ENCODE data around the gene IFNL2. TPM values are rescaled to one million over a fixed set of nuclear protein-coding genes. Genes with fewer than 3 reads are reported as not detected.

Gene IFNL2
- total and polyA plus RNA-seq, 9 of the 15 experiments (the other 6 are each of a cell fraction or from before 2014, with no cell fraction given): not detected

DNA sequence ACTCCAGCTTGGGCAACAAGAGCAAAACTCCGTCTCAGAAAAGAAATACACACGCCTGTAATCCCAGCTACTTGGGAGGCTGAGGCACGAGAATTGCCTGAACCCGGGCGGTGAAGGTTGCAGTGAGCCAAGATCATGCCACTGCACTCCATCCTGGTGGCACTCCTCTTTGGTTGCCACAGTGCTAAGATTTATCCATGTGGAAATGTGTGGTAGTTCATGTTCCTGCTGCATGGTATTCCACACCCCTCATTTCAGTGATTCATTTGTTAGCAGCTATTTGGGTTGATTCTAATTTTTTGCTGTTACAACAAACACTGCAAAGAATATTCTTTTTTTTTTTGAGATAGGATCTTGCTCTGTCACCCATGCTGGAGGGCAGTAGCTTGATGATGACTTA, 35.5 kb upstream of the IFNL2 start:
- no peak overlapping the region for H2AFZ ChIP-seq (ENCODE audit: low read depth, low read length)
- H3K9me1 ChIP-seq (ENCODE audit: control insufficient read depth, insufficient read depth, low read length): no peaks in the 10 kb centered on the region
- no peak overlapping the region for H3K27ac ChIP-seq (ENCODE audit: extremely low read depth, low read depth, low read length)
- no peaks in the 10 kb centered on the region for H3K79me2 ChIP-seq (ENCODE audit: control insufficient read depth, insufficient read depth, low read length)
- in situ Hi-C loops (cut with MboI) (no loop called here), intact Hi-C loops (cut with micrococcal nuclease) (no loop called here)
- H3K9ac ChIP-seq (ENCODE audit: insufficient read depth in 1 of 2, low read depth in 2 of 2, low read length in 2 of 2): no peak overlapping the region
- H4K20me1 ChIP-seq (replicated peaks; ENCODE audit: control insufficient read depth, insufficient read depth, low read length): no peaks in the 10 kb centered on the region
- H3K36me3 ChIP-seq (ENCODE audit: control insufficient read depth, insufficient read depth, low read length): no peaks in the 10 kb centered on the region
- 3% methylated on average over 5 of the region's 5 CpGs for WGBS (ENCODE audit: insufficient coverage, low coverage, missing lambda C conversion rate)
- no peaks in the 10 kb centered on the region for H3K9me3 ChIP-seq (replicated peaks; ENCODE audit: control insufficient read depth, insufficient read depth, low read depth, low read length)
- H3K4me3 ChIP-seq: no peak overlapping the region
- no peak overlapping the region for H3K4me2 ChIP-seq (ENCODE audit: insufficient read depth, low read length)
- ATAC-seq (no peak), DNase-seq (ENCODE audit: extremely low read depth in 1 of 4, low spot score in 3 of 4) (no peak), FAIRE-seq (no peak)
- CTCF ChIA-PET (ENCODE audit: low intra/inter-chr PET ratio): no interaction called here
- no TSS peak for BruUV-seq (replicated peaks)
- H3K27me3 ChIP-seq (ENCODE audit: control insufficient read depth in 2 of 2, insufficient read depth in 2 of 2, low read length in 2 of 2): peaks cover 0 to 10% of the 10 kb centered on the region in 2 experiments; a peak in 2 of 5 replicates
- peaks cover 0 to 3% of the 10 kb centered on the region in 2 experiments; a peak in 3 of 5 replicates for H3K4me1 ChIP-seq (replicated peaks in 1 of 2; ENCODE audit: control insufficient read depth in 2 of 2, insufficient read depth in 2 of 2, low read length in 2 of 2)
- POLR2A ChIA-PET: interaction anchor here (0.6 kb wide), 1 partner anchor 18 kb away, joined by 3 read pairs; no protein-coding TSS in a partner anchor
- TF ChIP-seq ZNF24 (IDR thresholded peaks at IDR 0.05): no peak
- TF ChIP-seq DPF2 (IDR thresholded peaks at IDR 0.05): no peak
- no peak for TF ChIP-seq NONO (IDR thresholded peaks at IDR 0.05; ENCODE audit: low read depth in 2 of 2, low read length in 1 of 2)
- no peak for TF ChIP-seq GABPB2 (CRISPR knock-in tag; conservative IDR thresholded peaks at IDR 0.05)
- TF ChIP-seq, protein P1, sequence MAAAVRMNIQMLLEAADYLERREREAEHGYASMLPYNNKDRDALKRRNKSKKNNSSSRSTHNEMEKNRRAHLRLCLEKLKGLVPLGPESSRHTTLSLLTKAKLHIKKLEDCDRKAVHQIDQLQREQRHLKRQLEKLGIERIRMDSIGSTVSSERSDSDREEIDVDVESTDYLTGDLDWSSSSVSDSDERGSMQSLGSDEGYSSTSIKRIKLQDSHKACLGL (CRISPR knock-in tag; IDR thresholded peaks at IDR 0.05; ENCODE audit: borderline replicate concordance, poor library complexity, severe bottlenecking): no peak
- TF ChIP-seq FOXM1 (IDR thresholded peaks at IDR 0.05; ENCODE audit: low read depth): no peak
- no peak for TF ChIP-seq FOXM1 (CRISPR knock-in tag; IDR thresholded peaks at IDR 0.05; ENCODE audit: low read depth)
- no peak for TF ChIP-seq NFYB (IDR thresholded peaks at IDR 0.05; ENCODE audit: extremely low read depth, insufficient read length)
- TF ChIP-seq PRPF4 (IDR thresholded peaks at IDR 0.05; ENCODE audit: insufficient read depth, low read depth, low read length, poor library complexity, severe bottlenecking): no peak
- TF ChIP-seq ZNF507 (tag; conservative IDR thresholded peaks at IDR 0.05): no peak
- TF ChIP-seq E2F3 (CRISPR knock-in tag; IDR thresholded peaks at IDR 0.05): no peak
- no peak for TF ChIP-seq ZNF830 (CRISPR knock-in tag; IDR thresholded peaks at IDR 0.05)
- TF ChIP-seq TAF1 (IDR thresholded peaks at IDR 0.05; ENCODE audit: control insufficient read depth, extremely low read depth, insufficient read depth, low read length, severe bottlenecking): no peak
- TF ChIP-seq ZNF239 (CRISPR knock-in tag; IDR thresholded peaks at IDR 0.05): no peak
- TF ChIP-seq ZNF436 (CRISPR knock-in tag; IDR thresholded peaks at IDR 0.05): no peak

All from K562 (cell line).